ENCODE measurements around the gene RASSF7.

Gene RASSF7

GRCh38 chr11:610146-610801 lies 49.5 kb downstream of the RASSF7 start:
- DNase-seq (ENCODE audit: low read depth) = no peak

- no peak for DNase-seq (ENCODE audit: low read depth)
Measured at GRCh38 chr11:611001-611996, 50.5 kb downstream of the RASSF7 start.

GRCh38 chr11:612201-612960 lies 51.6 kb downstream of the RASSF7 start:
- no peak for DNase-seq (ENCODE audit: low read depth)

- no peak for DNase-seq (ENCODE audit: low read depth)
Measured at GRCh38 chr11:612961-613300, 52.2 kb downstream of the RASSF7 start.

GRCh38 chr11:613369-613968 lies 52.7 kb downstream of the RASSF7 start:
- DNase-seq (ENCODE audit: low read depth) = peak; percentile 74

Measured in stimulated activated CD4-positive, alpha-beta T cell treated with anti-CD3 and anti-CD28 coated beads, Interleukin-2, amount 100 ng/mL, for 4 hours (primary cell).